Prostate gland (tissue), 2 donors: Measurements from ENCODE around the gene NRXN3. TPM values are rescaled to one million over a fixed set of nuclear protein-coding genes. Genes with fewer than 3 reads are reported as not detected.

Source experiments
- DNase-seq: peaks from one replicate; pipeline ENCODE4 v3.0.0-alpha.2; 2019; ENCODE audit warnings: low spot score
- H3K27ac ChIP-seq, 2 donors: fragments of 200-600 bp; sonication (generic); 2 replicates each; pipeline ENCODE4 v1.5.1; 2017 to 2019
- H3K27me3 ChIP-seq: fragments of 200-600 bp; sonication (generic); replicated peaks from 2 replicates; pipeline ENCODE4 v1.5.1; 2019; ENCODE audit not compliant: insufficient read depth
- H3K36me3 ChIP-seq, 2 donors: fragments of 200-600 bp; sonication (generic); 1 replicate in 1 of 2; 2 replicates in 1 of 2; pipeline versions ENCODE4 v1.5.1 to v1.8.1; 2017 to 2019
- H3K4me1 ChIP-seq: fragments of 200-600 bp; sonication (generic); replicated peaks from 2 replicates; pipeline ENCODE4 v1.5.1; 2019
- H3K4me3 ChIP-seq, 2 donors: fragments of 200-600 bp; sonication (generic); 2 replicates each; pipeline ENCODE4 v1.5.1; 2017 to 2019
- H3K9me3 ChIP-seq: fragments of 200-600 bp; sonication (generic); 2 replicates; pipeline ENCODE4 v1.5.1; 2017
- POLR2A ChIP-seq: fragments of 450-650 bp; IDR thresholded peaks from one replicate; pipeline ENCODE4 v1.6.1; 2016; ENCODE audit warnings: antibody characterized with exemption, mild to moderate bottlenecking
- POLR2AphosphoS5 ChIP-seq: sonication (generic); formaldehyde crosslinking; IDR thresholded peaks from one replicate; pipeline ENCODE4 v1.6.1; 2017; ENCODE audit warnings: antibody characterized with exemption
- WGBS: methylation state at CpG from one replicate; pipeline ENCODE4 v1.1.5; 2018; 5-methylcytosine and 5-hydroxymethylcytosine counted together
- intact Hi-C: fragments of 100-400 bp; cut with DNase I; formaldehyde crosslinking; loops from one replicate; pipeline ENCODE4 v1.14.2; 2022
- total RNA-seq, 2 donors: library from RNA; depleted of rRNA; stranded (reverse); fragments of >200 nt; gene quantifications; one replicate each; pipeline ENCODE4 v1.1.0, GENCODE V29; 2016
- TF ChIP-seq, protein P1 (sequence below), 4 experiments: fragments of 200-600 bp in 2 of 4; fragments of 450-650 bp in 2 of 4; sonication (generic) in 2 of 4; IDR thresholded peaks; 1 replicate in 3 of 4; 2 replicates in 1 of 4; pipeline ENCODE4 v1.5.1; 2016 to 2019; ENCODE audit warnings: antibody characterized with exemption in 4 of 4, mild to moderate bottlenecking in 2 of 4, moderate library complexity in 2 of 4

NRXN3 gene
- total RNA-seq, 2 donors from 2014 or later: 6.6 to 8.2 TPM

DNA sequence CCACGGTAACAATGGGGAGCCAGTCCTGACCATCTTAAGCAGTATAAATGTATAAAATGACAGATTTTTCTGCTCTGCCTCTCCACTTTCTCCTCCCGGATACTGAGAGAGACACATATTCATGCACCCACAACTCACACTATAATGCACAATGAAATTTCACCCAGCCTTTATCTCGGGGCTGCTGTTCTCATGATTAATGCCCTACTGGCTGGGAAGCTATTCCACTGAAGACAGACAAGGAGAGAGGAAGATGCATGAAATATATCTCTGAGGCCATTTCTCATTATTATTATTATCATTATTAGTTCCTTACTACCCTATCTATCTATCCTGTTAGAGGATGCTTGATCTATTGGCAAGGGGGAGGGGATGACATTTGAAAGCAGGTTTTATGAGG is 1539.4 kb downstream of the NRXN3 start:
- no peak for TF ChIP-seq POLR2AphosphoS5
- TF ChIP-seq, protein P1, sequence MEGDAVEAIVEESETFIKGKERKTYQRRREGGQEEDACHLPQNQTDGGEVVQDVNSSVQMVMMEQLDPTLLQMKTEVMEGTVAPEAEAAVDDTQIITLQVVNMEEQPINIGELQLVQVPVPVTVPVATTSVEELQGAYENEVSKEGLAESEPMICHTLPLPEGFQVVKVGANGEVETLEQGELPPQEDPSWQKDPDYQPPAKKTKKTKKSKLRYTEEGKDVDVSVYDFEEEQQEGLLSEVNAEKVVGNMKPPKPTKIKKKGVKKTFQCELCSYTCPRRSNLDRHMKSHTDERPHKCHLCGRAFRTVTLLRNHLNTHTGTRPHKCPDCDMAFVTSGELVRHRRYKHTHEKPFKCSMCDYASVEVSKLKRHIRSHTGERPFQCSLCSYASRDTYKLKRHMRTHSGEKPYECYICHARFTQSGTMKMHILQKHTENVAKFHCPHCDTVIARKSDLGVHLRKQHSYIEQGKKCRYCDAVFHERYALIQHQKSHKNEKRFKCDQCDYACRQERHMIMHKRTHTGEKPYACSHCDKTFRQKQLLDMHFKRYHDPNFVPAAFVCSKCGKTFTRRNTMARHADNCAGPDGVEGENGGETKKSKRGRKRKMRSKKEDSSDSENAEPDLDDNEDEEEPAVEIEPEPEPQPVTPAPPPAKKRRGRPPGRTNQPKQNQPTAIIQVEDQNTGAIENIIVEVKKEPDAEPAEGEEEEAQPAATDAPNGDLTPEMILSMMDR (IDR thresholded peaks at IDR 0.05): no peak
- Histone ChIP-seq H3K4me3 (no peak overlapping the region), H3K36me3 (no peaks in the 10 kb centered on the region), H3K4me1 (no peaks in the 10 kb centered on the region), H3K27me3 (no peaks in the 10 kb centered on the region), H3K9me3 (no peaks in the 10 kb centered on the region), H3K27ac (no peak overlapping the region)
- WGBS: 59% methylated on average over 3 of the region's 3 CpGs
- DNase-seq: no peak
- intact Hi-C loops: no loop called here

DNA sequence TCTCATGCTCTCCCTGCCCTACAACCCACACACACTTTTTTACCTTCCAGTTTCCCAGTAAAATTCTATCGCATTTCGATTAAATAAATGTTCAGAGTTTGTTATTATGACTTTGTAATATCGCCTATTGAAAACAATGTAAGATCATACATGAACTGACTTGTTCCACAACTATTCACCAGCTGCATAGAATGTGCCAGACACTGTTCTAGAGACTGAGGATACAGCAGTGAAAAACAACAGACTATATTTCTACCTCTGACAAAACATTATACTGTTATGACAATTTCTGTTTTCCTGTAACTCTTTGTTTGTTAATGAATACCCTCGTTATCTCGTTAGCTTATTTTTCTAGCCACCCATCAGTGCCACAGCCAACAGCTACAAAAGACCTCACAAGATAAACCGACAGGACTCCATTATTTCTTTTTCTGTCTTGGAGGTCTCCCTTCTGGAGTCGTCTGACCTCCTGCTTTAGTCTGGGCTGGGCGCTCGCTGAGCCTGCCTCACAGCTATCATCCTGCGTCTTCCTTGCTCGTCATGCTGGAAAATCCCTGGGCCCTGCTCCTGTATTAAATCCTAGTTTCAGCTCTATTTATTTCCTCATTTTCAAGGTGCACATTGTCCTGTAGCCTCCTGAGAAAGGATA is 1542.3 kb downstream of the NRXN3 start:
- no peak overlapping the region for H3K27ac ChIP-seq
- no peaks in the 10 kb centered on the region for H3K9me3 ChIP-seq
- TF ChIP-seq POLR2AphosphoS5 (no peak), POLR2A (no peak)
- TF ChIP-seq, protein P1 (IDR thresholded peaks at IDR 0.05): no peak
- no peaks in the 10 kb centered on the region for H3K27me3 ChIP-seq
- WGBS: 46% methylated on average over 11 of the region's 11 CpGs
- no peaks in the 10 kb centered on the region for H3K4me1 ChIP-seq
- intact Hi-C loops: no loop called here
- DNase-seq: no peak
- H3K4me3 ChIP-seq: no peak overlapping the region
- no peaks in the 10 kb centered on the region for H3K36me3 ChIP-seq

DNA sequence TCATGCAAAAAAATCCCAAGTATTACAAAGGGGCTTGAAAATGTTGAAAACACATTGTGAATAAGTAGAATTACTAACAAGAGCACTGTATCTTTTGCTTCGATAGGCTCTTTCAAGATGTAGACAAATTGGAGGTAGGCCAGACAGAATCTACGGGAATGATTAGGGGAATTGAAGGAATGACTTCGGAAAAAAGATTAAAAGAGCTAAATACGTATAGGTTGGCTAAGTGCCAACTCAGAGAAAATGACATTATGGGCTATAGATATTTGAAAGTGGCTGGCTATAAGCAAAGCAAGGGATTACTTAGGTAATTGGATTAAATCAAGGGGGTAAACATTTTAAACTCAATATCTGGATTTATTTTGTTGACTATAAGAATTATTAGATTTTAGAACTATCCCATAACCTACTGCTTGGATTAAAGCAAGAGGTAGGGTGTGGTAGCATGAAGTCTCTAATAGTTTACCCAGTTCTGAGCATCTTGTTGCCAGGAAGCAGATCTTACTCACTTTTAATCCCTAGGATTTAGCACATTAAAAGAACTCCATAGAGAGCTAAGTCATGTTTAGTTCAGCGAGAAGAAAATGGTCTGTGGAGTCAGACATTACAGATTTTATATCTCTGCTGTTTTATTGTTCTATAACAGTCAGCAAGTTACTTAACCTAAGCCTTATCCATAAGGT is 1551.4 kb downstream of the NRXN3 start:
- intact Hi-C loops: no loop called here
- no peak overlapping the region for H3K27ac ChIP-seq
- no peaks in the 10 kb centered on the region for H3K4me1 ChIP-seq
- TF ChIP-seq, protein P1 (IDR thresholded peaks at IDR 0.05): no peak
- TF ChIP-seq POLR2A (no peak), POLR2AphosphoS5 (no peak)
- no peak overlapping the region for H3K4me3 ChIP-seq
- 73% methylated on average over 5 of the region's 5 CpGs for WGBS
- H3K9me3 ChIP-seq: no peaks in the 10 kb centered on the region
- no peaks in the 10 kb centered on the region for H3K36me3 ChIP-seq
- no peaks in the 10 kb centered on the region for H3K27me3 ChIP-seq
- DNase-seq: no peak

DNA sequence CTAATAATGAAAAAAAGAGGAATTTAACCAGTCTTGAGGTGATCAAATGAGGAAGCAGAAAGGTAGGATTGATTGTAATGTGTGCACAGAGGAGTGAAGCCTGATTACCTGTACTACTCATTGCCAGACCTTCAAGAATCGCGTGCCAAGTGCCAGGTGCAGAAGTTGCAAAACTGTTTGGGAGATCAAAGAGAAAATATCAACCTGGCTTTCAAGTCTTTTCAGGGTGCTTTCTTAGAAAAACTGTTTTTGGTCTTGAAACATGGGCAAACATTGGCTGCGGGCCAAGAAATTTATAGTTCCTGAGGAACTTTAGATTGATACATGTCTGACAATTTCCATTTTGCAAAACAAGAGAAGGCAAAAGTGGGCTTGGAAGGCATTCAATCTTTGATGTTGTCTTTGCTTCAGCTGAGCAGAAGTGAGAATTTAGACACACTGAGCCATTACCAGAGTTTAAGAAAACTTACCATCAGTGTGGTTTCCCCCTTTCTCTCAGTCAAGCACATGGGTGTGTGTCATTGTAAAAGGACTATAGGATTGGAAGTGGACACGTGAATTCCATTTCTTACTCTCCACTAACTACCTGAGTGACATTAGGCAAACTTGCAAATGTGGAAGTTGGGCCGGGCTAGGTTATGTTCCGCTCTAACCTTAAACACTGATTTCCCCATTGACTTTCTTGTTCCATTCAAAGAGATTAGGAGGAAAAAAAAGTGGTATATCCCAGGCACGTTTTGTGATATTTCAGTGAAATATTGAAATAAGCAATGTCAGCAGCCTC is 1555.0 kb downstream of the NRXN3 start:
- H3K9me3 ChIP-seq: no peaks in the 10 kb centered on the region
- WGBS: 42% methylated on average over 7 of the region's 7 CpGs
- no peaks in the 10 kb centered on the region for H3K36me3 ChIP-seq
- intact Hi-C loops: no loop called here
- no peak overlapping the region for H3K4me3 ChIP-seq
- TF ChIP-seq POLR2A (no peak), POLR2AphosphoS5 (no peak)
- TF ChIP-seq, protein P1 (IDR thresholded peaks at IDR 0.05): no peak
- no peaks in the 10 kb centered on the region for H3K4me1 ChIP-seq
- H3K27me3 ChIP-seq: no peaks in the 10 kb centered on the region
- H3K27ac ChIP-seq: no peak overlapping the region
- DNase-seq: no peak
